SKM-1 treated with dmso at 0.1 percent for 144 hours (cell line): Measurements from ENCODE around the gene GFRA3.
A peak's percentile ranks its signal among the peaks of the same experiment; 100 is the strongest.
"Not testable (repeated sequence)": the region's sequence is repeated elsewhere in the genome, so short reads cannot be mapped to it uniquely, and the experiment has no call there.

Experiments
- DNase-seq: peaks from one replicate; lab custom pipeline; 2025; ENCODE audit not compliant: unreplicated experiment; lab: John Stamatoyannopoulos, UW

The GFRA3 gene

GRCh38 chr5:138274189-138274853 is at the start of gene GFRA3:
Gene GFRA3, minus strand, starts transcription at chr5:138274621. Its CDS starts 197 bp downstream, at chr5:138274424.
- DNase-seq = no peak

- not testable (repeated sequence) for DNase-seq
Observed at GRCh38 chr5:138318211-138318610, 43.8 kb upstream of the GFRA3 start.

GRCh38 chr5:138316355-138316754 is 41.9 kb upstream of the GFRA3 start:
- DNase-seq = no peak

- DNase-seq = no peak
Observed at GRCh38 chr5:138315751-138316278, 41.4 kb upstream of the GFRA3 start.

- no peak for DNase-seq
Observed at GRCh38 chr5:138305797-138306196, 31.4 kb upstream of the GFRA3 start.

- no peak for DNase-seq
Observed at GRCh38 chr5:138303372-138303771, 29.0 kb upstream of the GFRA3 start.

GRCh38 chr5:138289296-138289695 is 14.9 kb upstream of the GFRA3 start:
- DNase-seq = no peak

- DNase-seq = peak; percentile 15
Observed at GRCh38 chr5:138287246-138287645, 12.8 kb upstream of the GFRA3 start.

GRCh38 chr5:138282920-138283742 is 8.7 kb upstream of the GFRA3 start:
- peak; percentile 37 for DNase-seq

- DNase-seq = no peak
Observed at GRCh38 chr5:138280915-138281314, 6.5 kb upstream of the GFRA3 start.

GRCh38 chr5:138276402-138277054 is 2.1 kb upstream of the GFRA3 start:
- DNase-seq = no peak

GRCh38 chr5:138275895-138276294 is 1.5 kb upstream of the GFRA3 start:
- DNase-seq = no peak

GRCh38 chr5:138275379-138275782 is 960 bp upstream of the GFRA3 start:
- no peak for DNase-seq

- DNase-seq = no peak
Observed at GRCh38 chr5:138273834-138274188, 610 bp downstream of the GFRA3 start.

GRCh38 chr5:138272681-138273080 is 1.7 kb downstream of the GFRA3 start:
- DNase-seq = no peak

- no peak for DNase-seq
Observed at GRCh38 chr5:138271281-138271680, 3.1 kb downstream of the GFRA3 start.

GRCh38 chr5:138264183-138264582 is 10.2 kb downstream of the GFRA3 start:
- DNase-seq = no peak

GRCh38 chr5:138263581-138263980 is 10.8 kb downstream of the GFRA3 start:
- DNase-seq = no peak

- DNase-seq = no peak
Observed at GRCh38 chr5:138258704-138259292, 15.6 kb downstream of the GFRA3 start.

GRCh38 chr5:138257583-138257982 is 16.8 kb downstream of the GFRA3 start:
- DNase-seq = no peak

- no peak for DNase-seq
Observed at GRCh38 chr5:138252944-138253343, 21.5 kb downstream of the GFRA3 start.
